ENCODE data around the gene PTPRE.

Gene PTPRE

GRCh38 chr10:127869329-127869728, 37.6 kb upstream of the PTPRE start:
- intact Hi-C loops (cut with DNase I; ENCODE audit: low total_unique reads), result no loop called here
- peaks cover 0 to 10% (median 2%) of the 10 kb centered on the region in 4 donors for H3K4me1 ChIP-seq
- peaks cover 0 to 3% of the 10 kb centered on the region in 2 donors for H3K27me3 ChIP-seq
- H3K27ac ChIP-seq, result no peak overlapping the region
- no peak for TF ChIP-seq CTCF (IDR thresholded peaks at IDR 0.05)
- no peaks in the 10 kb centered on the region for H3K36me3 ChIP-seq
- DNase-seq, result no peak
- H3K4me3 ChIP-seq, result no peak overlapping the region
- H3K9me3 ChIP-seq, result peaks cover 5 to 7% (median 6%) of the 10 kb centered on the region in 3 donors

DNA sequence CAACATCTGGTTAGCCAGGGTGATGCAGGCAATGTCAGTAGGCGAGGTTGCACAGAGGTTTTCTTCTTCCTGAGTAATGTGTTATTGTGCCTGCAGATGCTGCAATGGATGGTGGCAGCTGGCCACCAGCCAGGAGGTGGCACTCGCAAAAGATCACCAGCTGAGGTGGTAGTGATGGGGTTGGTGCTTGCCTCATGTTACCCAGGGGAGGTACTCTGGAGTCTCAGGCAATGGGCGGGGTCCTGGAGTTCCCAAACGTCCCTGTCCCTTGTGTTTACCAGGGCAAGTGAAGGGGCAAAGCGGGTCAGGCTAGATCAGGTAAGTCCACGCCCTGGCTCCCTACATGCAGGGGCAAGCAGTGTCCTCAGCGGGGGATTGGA, 35.3 kb upstream of the PTPRE start:
- H3K4me1 ChIP-seq, result peaks cover 0 to 10% (median 2%) of the 10 kb centered on the region in 4 donors
- peaks cover 0 to 9% of the 10 kb centered on the region in 2 donors for H3K27me3 ChIP-seq
- no peak overlapping the region for H3K27ac ChIP-seq
- TF ChIP-seq CTCF (IDR thresholded peaks at IDR 0.05), result no peak
- DNase-seq, result no peak
- no peaks in the 10 kb centered on the region for H3K36me3 ChIP-seq
- no peak overlapping the region for H3K4me3 ChIP-seq
- intact Hi-C loops (cut with DNase I; ENCODE audit: low total_unique reads), result no loop called here
- peaks cover 5 to 7% (median 6%) of the 10 kb centered on the region in 3 donors for H3K9me3 ChIP-seq

- H3K27me3 ChIP-seq, result peaks cover 0 to 9% of the 10 kb centered on the region in 2 donors
- no peak for TF ChIP-seq CTCF (IDR thresholded peaks at IDR 0.05)
- H3K36me3 ChIP-seq, result no peaks in the 10 kb centered on the region
- H3K27ac ChIP-seq, result no peak overlapping the region
- intact Hi-C loops (cut with DNase I; ENCODE audit: low total_unique reads), result no loop called here
- H3K4me1 ChIP-seq, result peaks cover 0 to 10% (median 2%) of the 10 kb centered on the region in 4 donors
- H3K9me3 ChIP-seq, result peaks cover 5 to 7% (median 6%) of the 10 kb centered on the region in 3 donors
- H3K4me3 ChIP-seq, result no peak overlapping the region
- DNase-seq, result no peak
These were observed 34.7 kb upstream of the PTPRE start for GRCh38 chr10:127872011-127872761.

GRCh38 chr10:127872871-127873600, 33.9 kb upstream of the PTPRE start:
- no peak for TF ChIP-seq CTCF (IDR thresholded peaks at IDR 0.05)
- H3K9me3 ChIP-seq, result peaks cover 5 to 7% (median 6%) of the 10 kb centered on the region in 3 donors
- H3K4me1 ChIP-seq, result peaks cover 0 to 10% (median 2%) of the 10 kb centered on the region in 4 donors
- DNase-seq, result no peak
- no peak overlapping the region for H3K4me3 ChIP-seq
- intact Hi-C loops (cut with DNase I; ENCODE audit: low total_unique reads), result no loop called here
- no peaks in the 10 kb centered on the region for H3K36me3 ChIP-seq
- no peak overlapping the region for H3K27ac ChIP-seq
- H3K27me3 ChIP-seq, result peaks cover 0 to 9% of the 10 kb centered on the region in 2 donors

- no peak for DNase-seq
- Histone ChIP-seq H3K36me3 (no peaks in the 10 kb centered on the region), H3K27ac (no peak overlapping the region), H3K9me3 (peaks cover 5 to 7% (median 6%) of the 10 kb centered on the region in 3 donors), H3K4me3 (no peak overlapping the region), H3K4me1 (peaks cover 0 to 10% (median 2%) of the 10 kb centered on the region in 4 donors), H3K27me3 (peaks cover 0 to 9% of the 10 kb centered on the region in 2 donors)
- no peak for TF ChIP-seq CTCF (IDR thresholded peaks at IDR 0.05)
- intact Hi-C loops (cut with DNase I; ENCODE audit: low total_unique reads), result no loop called here
These were observed 32.9 kb upstream of the PTPRE start for GRCh38 chr10:127873901-127874470.

Measured in tibial artery (tissue), 4 donors.